Endometrial microvascular endothelial cells (primary cell): ENCODE measurements around the gene LEMD3. TPM values are rescaled to one million over a fixed set of nuclear protein-coding genes. Genes with fewer than 3 reads are reported as not detected.

Experiments
- in situ Hi-C: cut with HindIII; loops from 2 replicates; pipeline ENCODE4 v1.10.0; 2017; ENCODE audit warnings: low sequenced_read_pairs, low pct_unique_long_range_greater_than_20kb; ENCODE audit errors: inconsistent ontology term
- total RNA-seq: library from RNA; depleted of rRNA; stranded (reverse); fragments of >200 nt; gene quantifications from one replicate; pipeline ENCODE4 v1.2.3, GENCODE V29; 2015; ENCODE audit errors: inconsistent ontology term

The LEMD3 gene
- total RNA-seq, 1 donor from 2014 or later: 17.1 TPM

DNA sequence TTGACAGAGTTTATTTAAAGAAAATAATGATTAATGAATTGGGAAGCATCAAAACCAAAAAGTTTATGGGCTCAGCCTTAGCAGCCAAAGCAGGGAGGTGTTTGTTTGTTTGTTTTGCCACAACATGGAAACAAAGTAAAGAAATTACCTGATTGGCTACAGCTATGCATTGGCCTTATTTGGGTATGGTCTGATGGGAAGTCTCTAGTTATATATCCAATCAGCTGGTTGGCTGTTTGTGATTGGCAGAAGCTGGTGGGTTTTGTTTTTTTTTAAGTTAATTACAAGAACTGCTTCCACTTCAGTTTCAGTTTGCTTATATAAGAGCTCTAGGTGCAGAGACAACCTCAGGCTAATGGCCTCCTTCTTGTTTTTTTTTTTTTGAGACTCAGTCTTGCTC, 4.6 kb upstream of the LEMD3 start:
- in situ Hi-C loops: no loop called here

DNA sequence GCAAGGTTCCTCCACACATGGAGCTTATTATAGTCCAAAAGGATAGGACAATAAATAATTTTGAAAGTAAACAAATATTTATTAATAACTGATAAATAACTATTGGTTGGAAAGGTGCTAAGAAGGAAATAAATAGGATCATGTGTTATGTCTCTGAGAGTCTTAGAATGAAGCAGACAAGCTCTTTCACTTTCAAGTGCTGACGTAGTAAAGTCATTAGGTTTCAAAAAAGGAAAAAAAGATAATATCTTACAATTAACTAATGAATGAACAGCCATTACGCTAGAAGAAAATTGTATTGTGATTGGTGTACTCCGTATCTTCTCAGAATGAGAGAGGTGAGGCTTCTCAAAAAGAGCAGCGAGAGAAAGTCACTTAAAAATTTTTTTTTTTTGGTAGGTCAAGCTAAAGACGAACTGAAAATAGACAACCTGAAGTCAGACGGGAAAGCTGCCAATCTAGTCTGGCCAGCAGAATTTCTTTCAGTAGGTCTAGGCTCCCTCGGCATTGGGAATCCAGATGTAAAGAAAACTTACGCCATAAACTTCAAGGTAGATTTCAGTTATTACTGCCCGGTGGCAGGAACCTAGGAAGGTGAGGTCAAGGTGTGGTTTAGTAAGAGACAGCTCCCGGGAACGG, 583 bp upstream of the LEMD3 start:
- in situ Hi-C loops: no loop called here

- in situ Hi-C loops: no loop called here
Measured at GRCh38 chr12:65170209-65170881, 962 bp downstream of the LEMD3 start.

- in situ Hi-C loops: no loop called here
Measured at GRCh38 chr12:65171073-65171472, 1.7 kb downstream of the LEMD3 start.

DNA sequence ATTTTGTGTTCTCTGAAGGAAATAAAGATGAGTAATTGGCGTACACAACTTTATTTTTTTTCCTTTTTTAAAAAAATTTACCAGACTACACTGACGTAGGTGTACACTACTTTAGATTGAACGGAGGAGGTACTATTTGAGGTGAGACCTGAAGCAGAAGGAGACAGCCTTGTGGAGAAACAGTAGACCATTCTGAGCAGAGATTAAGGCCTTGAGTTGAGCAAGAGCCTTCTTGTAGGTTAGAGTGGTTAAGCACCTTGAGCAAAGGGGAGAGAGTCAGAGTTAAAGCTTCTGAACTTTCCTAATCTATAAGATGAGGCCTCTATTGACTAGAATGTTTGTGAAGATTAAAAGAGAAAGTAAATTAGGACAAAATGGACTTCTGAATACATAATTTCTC, 2.5 kb downstream of the LEMD3 start:
- in situ Hi-C loops: no loop called here

DNA sequence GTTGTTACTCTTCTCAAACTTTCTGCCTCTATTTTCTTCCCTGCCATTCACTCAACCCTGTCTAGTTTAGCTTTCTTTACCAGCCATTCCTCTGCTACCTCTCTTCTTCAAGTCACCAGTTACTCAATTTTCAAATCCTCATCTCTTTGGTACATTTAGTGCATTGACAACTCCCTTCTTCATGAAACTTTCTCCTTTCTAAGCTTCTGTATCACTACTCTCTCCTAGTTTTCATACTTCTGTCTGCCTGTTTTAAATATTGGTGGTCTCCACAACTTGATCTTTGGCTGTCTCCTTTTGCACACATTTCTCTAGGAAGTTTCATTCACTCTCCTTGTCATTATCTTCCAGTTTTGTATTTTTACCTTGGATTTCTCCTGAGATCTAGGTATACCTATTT, 6.0 kb downstream of the LEMD3 start:
- in situ Hi-C loops: no loop called here

DNA sequence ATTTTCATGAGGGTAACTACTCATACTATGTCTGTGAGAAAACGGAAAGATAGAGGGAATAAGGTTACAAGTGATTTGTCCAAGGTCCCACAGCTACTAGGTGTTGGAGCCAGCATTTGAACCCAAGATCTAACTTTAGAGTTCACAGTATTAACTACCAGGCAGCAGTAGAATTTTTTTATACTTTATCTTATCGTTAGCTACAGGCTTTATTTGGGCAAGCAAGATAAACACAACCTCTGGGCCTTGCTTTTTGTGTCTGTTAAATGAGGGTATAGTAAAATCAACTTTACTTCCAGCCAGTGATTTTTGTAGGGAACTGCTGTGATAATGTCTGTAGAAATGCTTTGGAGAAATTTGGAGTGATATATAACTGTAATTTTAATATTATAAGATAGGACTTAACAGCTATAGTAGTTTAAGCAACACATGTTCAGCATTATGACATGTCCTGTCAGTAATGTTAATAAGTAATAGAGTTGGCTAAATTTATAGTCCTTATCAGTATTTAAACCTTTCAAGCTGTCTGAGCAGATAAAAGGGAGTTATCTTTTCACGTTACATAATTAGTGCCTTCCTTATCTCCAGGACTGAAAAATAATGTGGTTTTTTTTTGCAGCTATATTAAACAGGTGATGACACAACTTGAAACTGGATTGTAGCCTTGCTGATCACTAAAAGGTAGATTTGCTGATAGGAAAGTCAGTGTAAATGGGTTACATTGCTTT, 12.8 kb downstream of the LEMD3 start:
- in situ Hi-C loops: no loop called here

GRCh38 chr12:65184176-65184857, 14.9 kb downstream of the LEMD3 start:
- in situ Hi-C loops: no loop called here

GRCh38 chr12:65184858-65185229, 15.5 kb downstream of the LEMD3 start:
- in situ Hi-C loops: no loop called here

DNA sequence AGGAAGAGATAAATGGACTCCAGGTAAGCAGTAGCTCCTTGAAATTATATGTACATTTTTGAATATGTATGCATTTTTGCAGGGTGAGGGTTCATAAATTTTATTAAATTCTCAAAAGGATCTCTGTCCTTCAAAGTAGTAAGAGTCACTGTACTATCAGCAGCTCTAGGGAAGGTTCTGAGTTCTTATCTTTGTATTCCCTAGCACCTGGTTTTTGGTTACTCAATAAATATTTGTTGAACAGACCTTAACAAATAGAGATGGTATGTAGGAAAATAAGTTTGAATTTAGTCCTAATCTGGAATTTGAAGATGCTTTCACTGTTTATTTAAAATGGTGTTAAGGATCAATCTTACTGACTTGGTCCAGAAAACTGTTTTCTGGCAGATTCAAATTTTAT, 18.3 kb downstream of the LEMD3 start:
- in situ Hi-C loops: no loop called here

- in situ Hi-C loops: no loop called here
Measured at GRCh38 chr12:65188179-65188701, 18.9 kb downstream of the LEMD3 start.

DNA sequence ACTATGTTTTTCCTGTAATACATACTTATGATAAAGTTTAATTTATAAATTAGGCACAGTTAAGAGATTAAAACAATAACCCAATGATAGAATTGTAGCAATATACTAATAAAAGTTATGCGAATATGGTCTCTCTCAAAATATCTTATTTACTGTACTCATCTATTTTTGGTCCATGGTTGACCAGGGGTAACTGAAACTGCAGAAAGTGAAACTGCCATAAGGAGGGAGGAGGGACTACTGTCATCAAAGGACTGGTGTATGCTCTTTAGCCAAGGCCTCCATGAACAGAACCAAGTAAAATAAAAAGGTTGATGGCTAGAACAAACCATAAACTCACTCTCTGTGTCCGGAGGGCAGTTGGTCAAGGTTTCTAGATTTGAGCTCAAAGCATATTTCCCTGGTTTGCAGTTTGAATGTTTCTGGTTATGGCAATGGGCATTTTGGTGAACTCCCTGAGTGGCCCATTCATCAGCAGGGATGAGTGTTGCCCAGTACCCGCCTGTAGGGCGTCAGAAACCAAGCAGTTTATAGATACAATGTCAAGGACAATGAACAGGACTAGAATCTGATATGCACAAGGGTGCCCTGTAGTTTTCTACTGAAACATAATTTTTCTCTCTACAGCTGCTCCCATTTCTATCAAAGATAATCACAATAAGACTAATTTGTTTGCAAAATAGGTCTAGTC, 19.8 kb downstream of the LEMD3 start:
- in situ Hi-C loops: no loop called here

- in situ Hi-C loops: no loop called here
Measured at GRCh38 chr12:65192963-65193516, 23.7 kb downstream of the LEMD3 start.

- in situ Hi-C loops: no loop called here
Measured at GRCh38 chr12:65194949-65195348, 25.6 kb downstream of the LEMD3 start.

DNA sequence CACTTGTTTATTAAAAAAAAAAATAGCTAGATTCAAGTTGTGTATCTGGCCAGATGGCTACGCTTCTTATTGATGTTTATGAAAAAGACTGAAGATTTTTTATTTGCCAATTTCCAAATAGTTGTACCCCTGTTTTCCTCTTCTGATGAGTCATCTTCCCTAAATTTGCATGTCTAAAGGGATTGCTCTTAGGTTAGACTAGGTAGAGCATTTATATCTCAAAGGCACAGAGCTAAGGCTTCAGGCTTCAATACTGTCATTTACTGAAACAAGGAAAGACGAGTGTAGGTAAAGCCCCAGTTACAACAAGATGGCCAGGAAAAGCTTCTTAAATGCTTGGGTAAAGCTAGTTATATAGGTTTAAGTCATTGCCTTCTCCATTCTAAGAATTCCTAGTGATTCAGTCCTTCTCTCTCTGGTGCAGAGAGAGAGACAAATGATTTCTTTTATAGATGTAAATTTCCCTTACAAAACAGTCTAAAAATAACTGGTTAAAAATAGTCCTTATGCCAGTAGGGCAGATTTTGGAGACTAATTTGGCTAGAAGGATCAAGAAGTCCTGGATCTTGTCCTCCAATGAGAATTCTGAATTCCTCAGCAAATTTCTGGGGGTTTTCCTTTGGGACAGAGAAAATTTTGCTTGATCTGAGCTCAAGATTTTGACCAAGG, 26.1 kb downstream of the LEMD3 start:
- in situ Hi-C loops: no loop called here

DNA sequence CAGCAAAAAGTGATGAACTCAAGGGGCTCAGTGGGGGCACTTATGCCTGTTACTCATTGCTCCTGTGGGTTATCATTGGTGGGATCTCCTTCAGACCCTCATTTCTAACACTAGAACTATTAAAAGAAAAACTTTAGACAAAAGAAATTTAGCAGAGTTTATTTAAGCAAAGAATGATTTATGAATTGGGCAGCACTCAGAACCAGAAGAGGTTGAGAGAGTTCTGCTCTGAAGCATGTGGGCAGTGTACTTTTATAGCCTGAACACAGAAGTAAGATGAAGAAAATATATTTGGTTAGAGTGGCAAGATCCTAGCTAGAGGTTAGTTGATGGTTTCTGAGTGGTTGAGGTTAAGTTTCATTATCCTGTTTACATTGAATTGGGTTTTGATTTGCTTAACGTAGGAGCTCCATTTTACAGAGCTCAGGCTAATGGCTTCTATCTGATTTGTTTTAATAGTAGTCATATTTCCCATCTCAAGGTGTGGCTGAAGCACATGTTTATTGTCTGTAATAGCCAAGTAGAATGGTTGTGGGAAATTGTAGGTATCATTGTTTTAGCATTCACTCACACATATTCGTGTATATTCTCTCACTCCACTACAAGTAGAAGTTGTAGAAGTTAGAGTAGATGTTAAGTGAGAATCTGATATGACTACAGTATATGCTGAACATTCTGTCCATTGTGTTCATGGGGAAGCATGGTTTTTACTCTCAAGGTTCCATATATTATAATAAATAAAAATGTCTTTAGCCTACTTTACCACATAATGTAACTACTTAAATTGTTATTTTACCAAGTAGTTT, 27.6 kb downstream of the LEMD3 start:
- in situ Hi-C loops: no loop called here

GRCh38 chr12:65199604-65200003, 30.2 kb downstream of the LEMD3 start:
- in situ Hi-C loops: no loop called here
